ENCODE measurements around the gene CNTNAP2. TPM values are rescaled to one million over a fixed set of nuclear protein-coding genes. Genes with fewer than 3 reads are reported as not detected.
A peak's percentile ranks its signal among the peaks of the same experiment; 100 is the strongest.
"Not testable (repeated sequence)": the region's sequence is repeated elsewhere in the genome, so short reads cannot be mapped to it uniquely, and the experiment has no call there.

CNTNAP2 gene
- total RNA-seq, 6 experiments from 2014 or later: 1.8 to 8.1 (median 3.9) TPM

DNA sequence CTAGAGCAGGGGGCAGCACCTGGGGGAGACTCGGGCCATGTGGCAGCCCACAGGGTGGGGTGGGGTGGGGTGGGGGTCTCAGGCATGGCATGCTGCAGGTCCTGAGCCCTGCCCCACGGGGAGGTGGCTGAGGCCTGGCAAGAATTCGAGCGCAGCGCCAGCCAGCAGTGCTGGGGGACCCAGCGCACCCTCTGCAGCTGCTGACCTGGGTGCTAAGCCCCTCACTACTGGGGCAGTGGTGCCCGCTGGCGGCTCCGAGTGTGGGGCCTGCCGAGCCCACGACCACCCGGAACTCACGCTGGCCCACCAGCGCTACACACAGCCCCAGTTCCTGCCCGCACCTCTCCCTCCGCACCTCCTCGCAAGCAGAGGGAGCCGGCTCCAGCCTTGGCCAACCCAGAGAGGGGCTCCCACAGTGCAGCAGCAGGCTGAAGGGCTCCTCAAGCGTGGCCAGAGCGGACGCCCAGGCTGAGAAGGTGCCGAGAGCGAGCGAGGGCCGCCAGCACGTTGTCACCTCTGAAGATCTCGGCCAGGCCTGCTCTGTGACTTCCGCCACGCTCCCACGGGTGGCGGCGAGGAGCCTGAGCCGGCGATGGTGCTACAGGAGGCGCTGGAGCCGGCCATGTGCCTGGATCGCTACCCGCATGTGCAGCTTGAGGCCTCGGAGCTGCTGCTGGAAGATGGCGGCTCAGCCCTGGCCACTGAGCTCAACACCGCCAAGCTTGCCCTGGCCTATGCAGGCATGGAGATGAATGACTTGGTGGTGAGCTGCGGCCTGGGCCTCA, 2328.9 kb downstream of the CNTNAP2 start:
- no peak overlapping the region for H3K27ac ChIP-seq
- DNase-seq: no peak
- intact Hi-C loops (cut with DNase I): no loop called here
- no CpG with 5 or more reads among the region's 42 CpGs for WGBS (ENCODE audit: insufficient coverage, low coverage, low lambda C conversion rate, missing lambda C conversion rate)
- peak in 1 of 4 donors; percentile 25 for ATAC-seq
- no peaks in the 10 kb centered on the region for H3K27me3 ChIP-seq
- no peak overlapping the region for H3K4me3 ChIP-seq
- no peaks in the 10 kb centered on the region for H3K9me3 ChIP-seq
- TF ChIP-seq POLR2A (IDR thresholded peaks at IDR 0.05): no peak
- TF ChIP-seq, protein P1, sequence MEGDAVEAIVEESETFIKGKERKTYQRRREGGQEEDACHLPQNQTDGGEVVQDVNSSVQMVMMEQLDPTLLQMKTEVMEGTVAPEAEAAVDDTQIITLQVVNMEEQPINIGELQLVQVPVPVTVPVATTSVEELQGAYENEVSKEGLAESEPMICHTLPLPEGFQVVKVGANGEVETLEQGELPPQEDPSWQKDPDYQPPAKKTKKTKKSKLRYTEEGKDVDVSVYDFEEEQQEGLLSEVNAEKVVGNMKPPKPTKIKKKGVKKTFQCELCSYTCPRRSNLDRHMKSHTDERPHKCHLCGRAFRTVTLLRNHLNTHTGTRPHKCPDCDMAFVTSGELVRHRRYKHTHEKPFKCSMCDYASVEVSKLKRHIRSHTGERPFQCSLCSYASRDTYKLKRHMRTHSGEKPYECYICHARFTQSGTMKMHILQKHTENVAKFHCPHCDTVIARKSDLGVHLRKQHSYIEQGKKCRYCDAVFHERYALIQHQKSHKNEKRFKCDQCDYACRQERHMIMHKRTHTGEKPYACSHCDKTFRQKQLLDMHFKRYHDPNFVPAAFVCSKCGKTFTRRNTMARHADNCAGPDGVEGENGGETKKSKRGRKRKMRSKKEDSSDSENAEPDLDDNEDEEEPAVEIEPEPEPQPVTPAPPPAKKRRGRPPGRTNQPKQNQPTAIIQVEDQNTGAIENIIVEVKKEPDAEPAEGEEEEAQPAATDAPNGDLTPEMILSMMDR (IDR thresholded peaks at IDR 0.05): no peak
- H3K4me1 ChIP-seq: peaks cover 0 to 28% (median 6%) of the 10 kb centered on the region in 4 donors
- H3K36me3 ChIP-seq: no peaks in the 10 kb centered on the region

DNA sequence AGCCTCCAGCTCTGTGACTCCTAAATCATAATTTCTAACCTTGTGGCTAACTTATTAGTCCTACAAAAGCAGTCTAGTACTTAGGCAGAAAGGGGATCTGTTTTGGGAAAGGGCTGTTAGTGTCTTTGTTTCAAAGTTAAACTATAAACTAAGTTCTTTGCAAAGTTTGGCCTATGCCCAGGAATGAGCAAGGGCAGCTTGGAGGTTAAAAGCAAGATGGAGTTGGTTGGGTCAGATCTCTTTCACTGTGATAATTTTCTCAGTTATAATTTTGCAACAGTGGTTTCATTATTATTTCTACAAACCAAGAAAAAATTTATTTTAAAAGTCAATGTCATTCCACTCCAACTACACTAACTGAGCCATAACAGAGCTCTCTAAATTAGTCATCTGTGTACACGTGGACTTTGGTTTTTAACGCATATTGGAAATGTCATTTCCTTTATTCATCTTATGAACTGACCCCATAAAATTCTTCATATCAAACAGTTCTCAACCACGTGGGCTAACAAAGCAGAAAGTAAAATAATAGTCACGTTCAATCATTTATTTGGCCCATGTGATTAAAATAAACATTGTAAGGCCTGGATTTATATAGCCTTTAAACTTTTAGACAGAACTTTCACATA, 2330.7 kb downstream of the CNTNAP2 start:
- ATAC-seq (peak; percentile 18 to 86 (median 48)), DNase-seq (no peak)
- no peaks in the 10 kb centered on the region for H3K36me3 ChIP-seq
- H3K27ac ChIP-seq: no peak overlapping the region
- H3K9me3 ChIP-seq: no peaks in the 10 kb centered on the region
- H3K27me3 ChIP-seq: no peaks in the 10 kb centered on the region
- WGBS (ENCODE audit: insufficient coverage, low coverage, low lambda C conversion rate, missing lambda C conversion rate): 21% methylated on average over 4 of the region's 4 CpGs
- no peak overlapping the region for H3K4me3 ChIP-seq
- intact Hi-C loops (cut with DNase I): no loop called here
- H3K4me1 ChIP-seq: peaks cover 0 to 23% (median 7%) of the 10 kb centered on the region in 4 donors
- TF ChIP-seq, protein P1 (IDR thresholded peaks at IDR 0.05): no peak
- no peak for TF ChIP-seq POLR2A (IDR thresholded peaks at IDR 0.05)

DNA sequence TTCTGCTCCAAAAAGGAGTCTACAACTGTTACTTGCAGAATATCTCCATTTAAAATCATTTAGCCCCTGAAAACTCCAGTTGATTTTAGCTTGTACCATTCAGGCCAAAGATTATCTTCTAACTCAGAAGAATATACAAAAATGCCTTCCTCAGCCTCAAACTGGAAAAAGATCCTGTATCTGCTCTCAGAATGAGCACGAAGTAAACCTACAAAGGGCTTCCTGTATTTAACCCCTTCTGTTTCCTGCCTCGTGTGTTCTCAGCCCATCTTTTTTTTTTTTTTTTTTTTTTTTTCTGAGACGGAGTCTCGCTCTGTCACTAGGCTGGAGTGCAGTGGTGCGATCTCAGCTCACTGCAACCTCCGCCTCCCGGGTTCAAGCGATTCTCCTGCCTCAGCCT, 2334.9 kb downstream of the CNTNAP2 start:
- H3K27me3 ChIP-seq; intact Hi-C loops (cut with DNase I); H3K36me3 ChIP-seq; H3K4me3 ChIP-seq; DNase-seq; ATAC-seq; H3K27ac ChIP-seq; H3K9me3 ChIP-seq: not testable (repeated sequence)
- H3K4me1 ChIP-seq: peaks cover 0 to 10% (median 7%) of the 10 kb centered on the region in 4 donors
- WGBS (ENCODE audit: insufficient coverage, low coverage, low lambda C conversion rate, missing lambda C conversion rate): 9% methylated on average over 2 of the region's 8 CpGs

DNA sequence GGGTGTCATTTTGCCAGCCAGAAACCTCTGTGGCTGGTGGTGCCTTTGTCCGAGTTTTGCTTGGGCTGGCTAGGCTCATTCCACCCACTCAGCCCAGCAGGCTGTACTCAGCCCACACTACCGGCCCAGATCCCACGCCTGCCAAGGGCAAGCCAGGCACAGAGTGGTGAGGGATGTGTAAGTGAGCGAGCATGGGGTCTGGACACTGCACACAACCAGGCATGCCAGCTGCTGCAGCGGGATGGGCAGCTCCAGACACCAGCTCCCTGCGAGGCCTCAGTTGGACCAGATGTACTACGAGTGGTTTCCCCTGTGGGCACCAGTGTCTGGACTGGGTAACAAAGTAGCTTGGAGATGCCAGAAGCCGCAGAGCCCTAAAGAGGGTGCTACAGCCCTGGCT, 2339.8 kb downstream of the CNTNAP2 start:
- no peaks in the 10 kb centered on the region for H3K36me3 ChIP-seq
- H3K4me1 ChIP-seq: no peaks in the 10 kb centered on the region
- H3K27me3 ChIP-seq: no peaks in the 10 kb centered on the region
- ATAC-seq: peak in 1 of 4 donors; percentile 27
- intact Hi-C loops (cut with DNase I): no loop called here
- TF ChIP-seq, protein P1 (IDR thresholded peaks at IDR 0.05): no peak
- no peak for DNase-seq
- H3K4me3 ChIP-seq: no peak overlapping the region
- no peak overlapping the region for H3K27ac ChIP-seq
- H3K9me3 ChIP-seq: no peaks in the 10 kb centered on the region
- WGBS (ENCODE audit: insufficient coverage, low coverage, low lambda C conversion rate, missing lambda C conversion rate): 67% methylated on average over 1 of the region's 8 CpGs

DNA sequence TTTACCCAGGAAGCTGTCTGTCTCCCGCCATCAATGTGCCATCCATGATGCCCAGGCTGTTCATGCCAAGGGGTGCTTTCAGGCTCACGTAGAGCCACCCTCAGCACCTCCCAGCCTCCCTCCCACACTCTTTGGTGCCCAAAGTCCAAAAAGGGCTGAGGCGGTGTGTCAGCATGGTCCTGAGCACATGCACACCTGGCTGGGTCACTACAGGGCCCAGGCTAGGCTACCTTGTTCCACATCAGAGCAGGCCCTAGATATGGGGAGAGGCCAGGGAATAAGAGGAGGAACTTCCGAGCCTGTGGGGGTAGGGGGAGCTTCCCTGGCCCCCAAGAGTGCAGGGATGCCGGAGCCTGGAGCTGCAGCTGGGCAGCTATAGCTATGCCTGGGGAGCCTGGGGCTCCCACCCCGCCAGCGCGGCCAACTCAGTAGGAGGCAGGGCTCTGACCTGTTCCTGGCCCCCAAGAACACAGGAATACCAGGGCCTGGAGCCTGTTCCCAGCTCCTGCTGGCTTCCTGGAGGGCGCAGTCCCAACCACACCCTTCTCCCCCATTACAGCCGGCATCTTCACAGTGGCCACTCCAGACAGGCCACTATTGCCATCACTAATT, 2340.8 kb downstream of the CNTNAP2 start:
- H3K27me3 ChIP-seq: no peaks in the 10 kb centered on the region
- H3K4me3 ChIP-seq: no peak overlapping the region
- no peaks in the 10 kb centered on the region for H3K9me3 ChIP-seq
- H3K36me3 ChIP-seq: no peaks in the 10 kb centered on the region
- DNase-seq (no peak), ATAC-seq (peak in 1 of 4 donors; percentile 12)
- WGBS (ENCODE audit: insufficient coverage, low coverage, low lambda C conversion rate, missing lambda C conversion rate): 100% methylated on average over 1 of the region's 10 CpGs
- no peak for TF ChIP-seq POLR2A (IDR thresholded peaks at IDR 0.05)
- TF ChIP-seq, protein P1 (IDR thresholded peaks at IDR 0.05): no peak
- intact Hi-C loops (cut with DNase I): no loop called here
- no peaks in the 10 kb centered on the region for H3K4me1 ChIP-seq
- no peak overlapping the region for H3K27ac ChIP-seq
